Measurements from ENCODE around the gene FUCA1.

FUCA1 gene

GRCh38 chr1:23799570-23800399, 68.3 kb downstream of the FUCA1 start:
- FAIRE-seq: no peak

GRCh38 chr1:23799255-23799569, 68.9 kb downstream of the FUCA1 start:
- no peak for FAIRE-seq

GRCh38 chr1:23798662-23799142, 69.4 kb downstream of the FUCA1 start:
- no peak for FAIRE-seq

- no peak for FAIRE-seq
Measured at GRCh38 chr1:23797478-23798448, 70.3 kb downstream of the FUCA1 start.

GRCh38 chr1:23796466-23797271, 71.4 kb downstream of the FUCA1 start:
- no peak for FAIRE-seq

- no peak for FAIRE-seq
Measured at GRCh38 chr1:23795676-23796465, 72.2 kb downstream of the FUCA1 start.

Data from A204.1 (cell line).